22Rv1 (cell line): ENCODE data around the gene CYSTM1.

Experiments used
- H3K27ac ChIP-seq: fragments of 450-650 bp; 2 replicates; pipeline ENCODE4 v1.5.1; 2017
- ZFX ChIP-seq: fragments of 450-650 bp; IDR thresholded peaks from 2 replicates; pipeline ENCODE4 v1.6.1; 2017; ENCODE audit warnings: antibody characterized with exemption, borderline replicate concordance
- TF ChIP-seq, protein P1 (sequence below): fragments of 450-650 bp; IDR thresholded peaks from 2 replicates; pipeline ENCODE4 v1.5.1; 2017; ENCODE audit warnings: mild to moderate bottlenecking

The CYSTM1 gene

DNA sequence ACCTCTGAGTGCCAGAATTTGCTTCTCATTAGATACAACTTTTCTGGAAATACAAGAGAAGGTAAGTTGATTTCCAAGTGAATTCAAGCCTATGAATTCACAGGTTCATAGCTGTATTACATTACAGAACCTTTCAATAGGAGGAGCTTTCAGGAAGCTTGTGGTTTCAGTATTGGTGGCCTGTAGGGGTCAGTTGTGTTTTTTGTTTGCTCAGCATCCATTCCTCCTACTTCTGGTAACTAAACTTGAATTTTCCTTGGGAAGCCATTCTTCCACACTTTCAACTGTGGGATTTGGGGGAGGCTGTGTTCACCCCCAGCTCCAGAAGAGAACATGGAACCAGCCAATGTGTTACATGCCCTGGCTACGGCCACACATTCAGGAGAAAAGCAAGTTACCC is 5.6 kb upstream of the CYSTM1 start:
- no peak overlapping the region for H3K27ac ChIP-seq
- TF ChIP-seq, protein P1, sequence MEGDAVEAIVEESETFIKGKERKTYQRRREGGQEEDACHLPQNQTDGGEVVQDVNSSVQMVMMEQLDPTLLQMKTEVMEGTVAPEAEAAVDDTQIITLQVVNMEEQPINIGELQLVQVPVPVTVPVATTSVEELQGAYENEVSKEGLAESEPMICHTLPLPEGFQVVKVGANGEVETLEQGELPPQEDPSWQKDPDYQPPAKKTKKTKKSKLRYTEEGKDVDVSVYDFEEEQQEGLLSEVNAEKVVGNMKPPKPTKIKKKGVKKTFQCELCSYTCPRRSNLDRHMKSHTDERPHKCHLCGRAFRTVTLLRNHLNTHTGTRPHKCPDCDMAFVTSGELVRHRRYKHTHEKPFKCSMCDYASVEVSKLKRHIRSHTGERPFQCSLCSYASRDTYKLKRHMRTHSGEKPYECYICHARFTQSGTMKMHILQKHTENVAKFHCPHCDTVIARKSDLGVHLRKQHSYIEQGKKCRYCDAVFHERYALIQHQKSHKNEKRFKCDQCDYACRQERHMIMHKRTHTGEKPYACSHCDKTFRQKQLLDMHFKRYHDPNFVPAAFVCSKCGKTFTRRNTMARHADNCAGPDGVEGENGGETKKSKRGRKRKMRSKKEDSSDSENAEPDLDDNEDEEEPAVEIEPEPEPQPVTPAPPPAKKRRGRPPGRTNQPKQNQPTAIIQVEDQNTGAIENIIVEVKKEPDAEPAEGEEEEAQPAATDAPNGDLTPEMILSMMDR: no peak

DNA sequence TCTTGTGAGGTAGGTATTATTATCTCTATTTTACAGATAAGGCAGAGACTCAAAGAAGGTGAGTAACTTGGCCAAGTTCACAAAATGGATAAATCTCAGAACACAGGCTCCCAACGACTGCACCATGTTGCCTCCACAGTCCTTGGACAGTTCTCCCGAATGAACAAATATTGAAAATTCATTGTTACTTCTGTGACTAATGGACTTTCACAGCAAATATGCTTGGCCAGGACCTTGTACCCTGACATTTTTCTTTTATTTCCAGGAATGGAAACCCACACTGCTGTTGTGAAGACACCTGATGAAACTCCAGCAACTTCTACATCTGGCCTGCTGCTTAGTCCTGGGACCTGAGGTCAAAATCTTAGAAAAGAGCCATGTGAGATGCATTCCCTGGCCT is 2.5 kb upstream of the CYSTM1 start:
- no peak overlapping the region for H3K27ac ChIP-seq
- TF ChIP-seq, protein P1: no peak
- no peak for TF ChIP-seq ZFX

DNA sequence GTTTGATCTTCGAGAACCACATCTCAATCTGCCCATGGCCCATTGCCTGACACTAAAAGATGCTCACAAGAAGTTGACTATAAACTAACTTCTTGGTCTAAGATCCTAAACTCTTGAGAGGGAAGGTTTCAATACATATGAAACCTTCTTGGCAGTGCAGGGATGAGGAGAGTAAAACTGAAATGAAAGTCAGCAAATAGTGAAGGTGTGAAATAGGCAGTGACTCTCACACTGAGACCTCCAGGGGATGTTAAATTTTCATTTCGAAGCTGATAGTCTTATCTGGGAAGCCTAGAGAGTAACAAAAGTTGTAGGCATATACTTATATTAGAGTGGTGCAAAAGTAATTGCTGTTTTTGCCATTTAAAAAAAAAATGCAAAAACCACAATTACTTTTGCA is 974 bp upstream of the CYSTM1 start:
- H3K27ac ChIP-seq: no peak overlapping the region
- no peak for TF ChIP-seq ZFX
- TF ChIP-seq, protein P1: no peak

DNA sequence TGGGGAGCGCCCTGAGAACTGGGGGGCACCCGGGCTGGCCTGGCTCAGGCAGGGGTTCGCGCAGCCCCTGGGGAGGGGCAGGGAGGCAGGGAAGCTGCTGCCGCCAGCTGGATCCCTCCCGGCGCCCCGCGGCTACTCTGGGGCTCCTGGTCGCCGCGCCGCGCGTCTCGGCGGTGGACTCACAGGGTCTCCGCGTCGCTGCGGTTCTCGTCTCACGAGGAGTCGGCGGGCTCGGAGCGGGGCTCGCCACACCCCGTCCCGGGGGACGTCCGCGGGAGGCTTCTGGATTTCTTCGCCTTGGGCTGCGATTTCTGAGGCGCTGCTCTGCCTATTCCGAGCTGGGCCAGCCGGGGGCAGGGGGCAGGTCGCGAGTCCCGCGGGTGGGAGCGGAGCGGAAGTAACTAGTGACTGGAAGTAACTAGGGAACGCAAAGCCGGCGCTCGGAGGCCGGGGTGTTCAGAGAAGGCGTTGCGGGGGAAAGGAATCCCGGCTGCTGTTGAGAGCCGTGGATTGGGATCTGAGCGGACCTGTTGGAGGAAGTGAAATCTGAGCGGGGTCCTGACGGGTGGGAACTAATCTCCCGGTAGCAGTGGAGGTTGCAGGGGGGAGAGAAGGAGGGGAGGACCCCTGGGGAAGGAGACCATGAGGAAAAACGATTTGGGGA is 511 bp downstream of the CYSTM1 start:
- peak overlapping the region; percentile 59 for H3K27ac ChIP-seq
- TF ChIP-seq, protein P1: peak; percentile 14; the same call in 1 of the 2 replicates
- no peak for TF ChIP-seq ZFX

DNA sequence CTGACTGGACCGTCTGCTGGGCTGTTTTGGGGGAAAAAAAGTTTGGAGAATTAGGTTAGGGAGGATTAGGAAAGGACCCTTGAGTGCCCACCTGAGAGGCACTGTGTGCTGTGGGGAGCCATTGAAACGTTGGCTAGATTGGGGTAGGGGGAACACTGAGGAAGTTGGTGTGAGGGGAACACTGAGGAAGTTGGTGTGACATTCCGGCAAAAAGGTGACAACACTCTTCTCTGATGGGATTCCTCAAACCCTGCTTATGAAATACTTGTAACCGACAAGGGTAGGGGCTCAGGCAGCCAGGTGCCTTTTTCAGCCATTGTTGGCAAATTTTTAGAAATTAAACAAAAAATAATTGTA is 1.0 kb downstream of the CYSTM1 start:
- peak overlapping the region; percentile 59; the same call in 1 of the 2 replicates for H3K27ac ChIP-seq
- TF ChIP-seq, protein P1: no peak
- no peak for TF ChIP-seq ZFX

DNA sequence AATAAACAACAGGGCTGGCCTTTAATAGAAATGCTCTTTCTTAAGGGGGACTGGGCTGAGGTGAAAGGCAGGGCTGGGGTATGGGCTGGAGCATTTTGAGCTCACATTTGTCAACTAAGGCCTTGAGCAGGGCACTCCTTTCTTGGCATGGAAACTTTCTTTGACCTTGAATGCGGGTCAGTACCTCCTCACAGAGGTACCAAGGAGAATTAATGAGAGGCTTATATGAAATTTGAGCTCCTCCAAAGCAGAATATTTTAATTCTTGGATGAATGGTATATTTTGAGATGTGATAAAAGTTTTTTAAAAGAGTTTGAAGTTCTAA is 3.1 kb downstream of the CYSTM1 start:
- no peak for TF ChIP-seq ZFX
- TF ChIP-seq, protein P1: no peak
- H3K27ac ChIP-seq: no peak overlapping the region

DNA sequence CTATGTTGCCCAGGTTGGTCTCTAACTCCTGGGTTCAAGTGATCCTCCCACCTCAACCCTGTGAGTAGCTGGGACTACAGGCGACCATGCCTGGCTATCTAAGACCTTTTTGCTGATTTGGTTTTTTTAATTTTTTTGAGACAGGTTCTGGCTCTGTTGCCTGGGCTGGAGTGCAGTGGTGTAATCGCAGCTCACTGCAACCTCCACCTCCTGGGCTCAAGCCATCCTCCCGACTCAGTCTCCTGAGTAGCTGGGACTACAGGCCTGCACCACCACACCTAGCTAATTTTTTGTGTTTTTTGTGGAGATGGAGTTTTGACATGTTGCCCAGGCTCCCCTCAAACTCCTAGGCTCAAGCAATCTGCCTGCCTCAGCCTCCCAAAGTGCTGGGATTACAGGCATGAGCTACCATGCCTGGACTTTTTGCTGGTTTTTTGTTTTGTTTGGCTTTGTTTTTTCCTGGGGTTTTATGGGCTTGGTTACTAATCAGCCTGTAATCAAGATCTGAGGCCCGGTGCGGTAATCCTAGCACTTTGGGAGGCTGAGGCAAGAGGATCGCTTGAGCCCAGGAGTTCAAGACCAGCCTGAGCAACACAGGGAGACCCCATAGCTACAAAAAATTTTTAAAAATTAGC is 3.6 kb downstream of the CYSTM1 start:
- TF ChIP-seq, protein P1: no peak
- TF ChIP-seq ZFX: no peak
- H3K27ac ChIP-seq: no peak overlapping the region
